ENCODE results near the gene BORA.
"Not testable (repeated sequence)": the region's sequence is repeated elsewhere in the genome, so short reads cannot be mapped to it uniquely, and the experiment has no call there.

Gene BORA

GRCh38 chr13:72727417-72728289, at the start of gene BORA, which contains the start of gene MZT1:
BORA (plus strand) TSS chr13:72727923; CDS start chr13:72728941, 1,018 bp downstream.
MZT1 (minus strand) TSS chr13:72727629; CDS start chr13:72727602, 27 bp downstream.
- DNase-seq = peak; percentile 91

DNA sequence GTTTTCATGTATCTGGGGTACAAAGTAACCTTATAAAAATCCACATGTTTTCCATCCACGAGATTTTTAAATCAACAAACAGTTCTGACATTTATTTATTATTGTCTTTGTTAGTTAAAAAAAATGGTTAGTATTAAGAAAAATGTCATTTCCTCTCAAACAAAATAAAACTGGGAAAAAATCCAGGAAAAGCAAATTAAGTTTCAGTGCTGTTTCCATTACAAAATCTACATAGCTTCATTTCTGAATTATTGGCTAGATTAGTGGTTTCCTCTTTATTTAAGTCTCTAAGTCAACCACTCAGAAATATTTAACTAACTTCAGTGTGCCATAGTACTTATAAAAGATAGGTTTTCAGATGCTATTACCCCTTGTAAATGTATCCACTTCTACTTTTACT, 49.4 kb upstream of the BORA start:
- DNase-seq = no peak

- no peak for DNase-seq
Observed at GRCh38 chr13:72680353-72680752, 47.4 kb upstream of the BORA start.

DNA sequence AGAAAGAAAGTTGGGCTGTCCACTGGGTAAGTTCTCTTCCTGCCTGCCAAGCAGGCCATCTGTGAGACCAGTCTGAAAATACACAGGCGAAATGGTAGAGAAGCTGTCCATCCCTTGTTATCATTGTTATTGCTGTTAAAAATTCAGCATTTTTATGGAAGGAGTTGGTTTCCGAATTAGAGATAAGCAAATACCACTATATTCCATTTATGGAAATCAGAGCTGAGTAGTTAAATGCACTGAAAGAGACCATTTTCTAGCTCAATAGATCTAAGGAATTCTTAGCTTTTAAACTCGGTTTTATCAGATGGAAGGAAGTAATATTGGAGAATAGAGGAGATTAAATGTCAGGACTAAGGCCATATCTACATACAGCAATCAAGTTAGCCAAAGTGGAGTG, 41.0 kb upstream of the BORA start:
- no peak for DNase-seq

DNA sequence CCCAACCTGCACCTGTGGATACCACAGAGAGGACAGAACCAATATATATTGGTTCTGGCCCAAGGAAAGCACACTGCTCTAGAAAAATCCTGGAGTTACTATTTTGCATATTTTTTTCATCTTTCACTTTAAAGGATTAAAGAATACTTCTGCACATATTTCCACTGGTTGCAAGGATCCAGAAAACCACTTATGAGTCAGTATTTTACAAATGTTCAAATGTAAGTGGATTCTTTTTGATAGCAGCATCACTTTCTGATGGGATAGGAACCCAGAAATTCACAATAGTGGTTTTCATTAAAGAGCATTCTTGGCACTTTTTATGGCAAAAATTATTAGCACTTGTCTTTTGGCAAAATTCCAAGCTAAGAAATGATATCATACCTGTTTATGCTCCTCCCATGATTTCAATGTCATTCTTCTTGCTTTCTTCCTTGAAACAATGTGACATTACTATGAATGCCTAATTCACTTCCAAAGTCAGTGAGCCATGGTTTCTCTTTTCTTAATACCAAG, 38.5 kb upstream of the BORA start:
- no peak for DNase-seq

GRCh38 chr13:72692884-72693514, 34.7 kb upstream of the BORA start:
- no peak for DNase-seq

GRCh38 chr13:72693832-72694231, 33.9 kb upstream of the BORA start:
- DNase-seq = no peak

- no peak for DNase-seq
Observed at GRCh38 chr13:72694314-72694713, 33.4 kb upstream of the BORA start.

GRCh38 chr13:72696579-72696978, 31.1 kb upstream of the BORA start:
- no peak for DNase-seq

DNA sequence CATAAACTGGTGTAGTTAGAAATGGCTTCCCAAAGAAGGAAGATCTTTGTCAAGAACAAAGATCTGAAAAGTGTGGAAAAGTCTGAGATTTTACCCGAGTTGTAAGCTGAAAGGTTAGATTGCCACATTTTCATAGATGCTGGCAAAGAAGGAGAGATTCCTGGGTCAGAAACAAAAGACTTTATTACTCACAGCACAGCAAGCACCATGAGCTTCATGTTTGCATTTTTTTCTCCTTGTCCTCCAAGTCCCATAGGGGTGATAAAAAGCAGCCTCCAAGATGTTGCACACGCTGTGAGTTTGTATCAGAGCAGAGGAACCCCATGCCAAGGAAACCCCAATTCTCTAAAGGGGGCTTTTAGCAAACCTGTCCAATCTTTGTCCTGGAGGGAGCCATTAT, 29.6 kb upstream of the BORA start:
- no peak for DNase-seq

- no peak for DNase-seq
Observed at GRCh38 chr13:72700509-72700908, 27.2 kb upstream of the BORA start.

- no peak for DNase-seq
Observed at GRCh38 chr13:72716776-72717175, 10.9 kb upstream of the BORA start.

DNA sequence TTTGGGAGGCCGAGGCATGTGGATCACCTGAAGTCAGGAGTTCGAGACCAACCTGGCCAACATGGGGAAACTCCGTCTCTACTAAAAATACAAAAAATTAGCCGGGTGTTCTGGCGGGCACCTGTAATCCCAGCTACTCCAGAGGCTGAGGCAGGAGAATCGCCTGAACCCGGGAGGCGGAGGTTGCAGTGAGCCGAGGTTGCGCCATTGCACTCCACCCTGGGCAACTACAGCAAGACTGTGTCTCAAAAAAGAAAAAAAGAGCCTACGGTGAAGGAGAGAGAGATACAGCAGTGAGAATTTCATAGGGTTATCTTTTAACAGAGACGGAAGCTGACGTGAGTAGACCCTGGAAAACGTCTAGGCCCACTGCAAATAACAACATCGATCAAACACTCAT, 1.5 kb upstream of the BORA start:
- DNase-seq = not testable (repeated sequence)

DNA sequence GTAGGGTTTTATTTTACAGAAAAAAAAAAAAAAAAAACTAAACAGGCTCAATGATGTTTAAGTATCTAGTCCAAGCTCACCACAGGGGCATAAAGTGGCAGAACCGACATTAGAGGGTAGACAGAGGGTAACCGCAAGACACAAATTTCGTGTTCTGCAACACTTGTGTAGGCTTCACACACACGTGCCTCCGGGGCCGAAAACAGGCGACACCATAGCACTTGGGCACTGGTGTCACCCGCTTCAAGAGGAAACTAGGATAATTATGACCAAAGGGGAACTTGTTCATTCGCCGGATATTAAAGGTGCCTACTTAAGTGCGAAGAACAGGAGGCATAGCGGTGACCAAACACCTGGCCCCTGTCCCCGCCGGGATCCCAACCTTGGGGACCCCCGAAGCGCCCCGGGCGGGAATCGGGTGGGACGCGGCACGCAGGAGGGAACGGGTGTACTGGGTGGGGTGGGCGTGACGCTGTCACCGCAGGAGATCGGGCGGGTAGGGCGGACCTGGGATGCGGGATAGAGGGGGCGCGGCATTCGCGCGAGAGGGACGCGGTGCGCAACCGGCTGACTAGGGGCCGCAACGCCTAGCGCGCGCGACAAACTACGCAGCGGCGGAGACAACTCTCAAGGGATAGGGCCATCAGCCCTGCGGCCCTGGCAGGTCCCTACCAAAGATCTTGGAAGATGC, 852 bp upstream of the BORA start:
- peak; percentile 27 for DNase-seq

DNA sequence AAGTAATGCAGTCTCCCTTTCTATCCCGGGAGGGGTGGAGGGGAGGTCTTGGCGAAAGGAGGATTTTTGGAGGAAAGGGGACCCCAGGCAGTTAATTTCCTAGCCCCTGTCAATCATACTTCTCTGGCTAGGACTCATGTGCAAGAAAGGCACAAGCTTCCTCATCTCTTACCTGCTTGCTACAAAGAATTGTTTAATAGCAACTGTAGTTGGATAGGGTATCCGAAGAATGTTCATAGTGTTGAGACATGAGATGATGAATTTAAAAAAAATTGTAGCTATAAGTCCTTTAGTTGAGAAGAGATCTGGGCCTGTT, 525 bp downstream of the BORA start:
- DNase-seq = no peak

DNA sequence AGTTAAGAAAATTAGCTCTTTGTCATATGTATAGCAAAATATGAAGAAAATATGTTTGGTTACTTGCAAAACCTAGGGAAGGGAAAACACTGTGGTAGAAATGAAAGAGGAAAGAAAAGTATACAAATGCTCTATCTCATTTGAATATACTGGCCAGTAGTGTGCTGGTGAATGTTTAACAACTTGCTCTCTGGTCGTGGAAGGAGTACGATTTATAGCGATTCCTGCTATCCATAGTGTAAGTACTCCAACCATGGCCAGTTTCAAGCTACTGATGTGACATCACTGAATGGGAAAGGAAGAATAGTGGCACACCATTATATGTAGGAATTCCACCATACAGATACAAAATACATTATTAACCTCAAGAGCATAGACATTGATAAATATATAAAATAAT, 9.3 kb downstream of the BORA start:
- no peak for DNase-seq

DNA sequence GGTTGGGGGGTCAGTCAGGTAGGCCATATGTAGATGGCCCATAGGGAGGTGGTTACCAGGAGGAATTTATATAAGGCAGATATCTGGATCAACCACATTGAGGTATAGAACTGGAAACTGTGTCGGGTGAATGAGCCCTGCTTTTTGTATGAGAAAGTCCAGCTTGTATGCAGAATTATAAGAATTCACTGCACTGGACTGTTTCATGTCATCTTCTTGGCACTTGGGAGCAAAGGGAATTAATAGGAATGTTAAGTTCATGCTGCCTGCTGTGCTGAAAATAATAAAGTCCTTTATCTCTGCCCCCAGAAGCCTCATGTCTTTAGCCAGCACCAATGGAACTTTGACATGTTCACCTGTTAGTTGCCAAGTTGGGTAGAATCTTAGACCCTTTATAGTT, 12.3 kb downstream of the BORA start:
- DNase-seq = no peak

DNA sequence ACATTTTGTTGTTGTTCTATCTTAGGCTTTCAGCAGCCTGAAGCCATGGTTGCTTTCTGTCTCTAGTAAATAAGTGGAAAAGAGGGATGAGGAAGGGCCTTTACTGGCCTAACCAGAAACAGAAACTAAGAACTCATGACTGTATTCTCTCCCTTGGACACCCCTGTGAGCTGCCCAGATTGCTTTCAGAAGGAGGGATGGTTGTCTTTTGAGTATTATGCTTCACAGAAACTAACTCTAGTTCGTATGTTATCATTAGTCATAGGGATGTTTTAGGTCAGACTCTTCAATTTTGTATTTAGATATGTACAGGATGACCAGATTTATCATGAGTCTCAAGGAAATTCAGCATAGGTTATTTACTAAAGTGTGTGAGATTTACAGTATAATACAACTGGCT, 17.5 kb downstream of the BORA start:
- no peak for DNase-seq

DNA sequence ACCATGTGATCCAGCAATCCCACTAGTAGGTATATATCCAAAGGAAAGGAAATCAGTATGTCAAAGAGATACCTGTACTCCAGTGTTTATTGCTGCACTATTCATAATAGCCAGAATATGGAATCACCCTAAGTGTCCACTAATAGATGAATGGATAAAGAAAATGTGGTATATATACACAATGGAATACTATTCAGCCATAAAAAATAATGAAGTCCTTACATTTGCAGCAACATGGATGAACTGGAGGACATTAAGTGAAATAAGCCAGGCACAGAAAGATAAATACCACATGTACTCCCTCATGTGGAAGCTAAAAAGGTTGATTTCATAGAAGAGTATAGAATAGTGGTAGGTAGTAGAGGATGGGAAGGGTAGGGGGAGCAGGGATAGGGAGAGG, 23.5 kb downstream of the BORA start:
- DNase-seq = no peak

- no peak for DNase-seq
Observed at GRCh38 chr13:72754111-72754510, 26.4 kb downstream of the BORA start.

DNA sequence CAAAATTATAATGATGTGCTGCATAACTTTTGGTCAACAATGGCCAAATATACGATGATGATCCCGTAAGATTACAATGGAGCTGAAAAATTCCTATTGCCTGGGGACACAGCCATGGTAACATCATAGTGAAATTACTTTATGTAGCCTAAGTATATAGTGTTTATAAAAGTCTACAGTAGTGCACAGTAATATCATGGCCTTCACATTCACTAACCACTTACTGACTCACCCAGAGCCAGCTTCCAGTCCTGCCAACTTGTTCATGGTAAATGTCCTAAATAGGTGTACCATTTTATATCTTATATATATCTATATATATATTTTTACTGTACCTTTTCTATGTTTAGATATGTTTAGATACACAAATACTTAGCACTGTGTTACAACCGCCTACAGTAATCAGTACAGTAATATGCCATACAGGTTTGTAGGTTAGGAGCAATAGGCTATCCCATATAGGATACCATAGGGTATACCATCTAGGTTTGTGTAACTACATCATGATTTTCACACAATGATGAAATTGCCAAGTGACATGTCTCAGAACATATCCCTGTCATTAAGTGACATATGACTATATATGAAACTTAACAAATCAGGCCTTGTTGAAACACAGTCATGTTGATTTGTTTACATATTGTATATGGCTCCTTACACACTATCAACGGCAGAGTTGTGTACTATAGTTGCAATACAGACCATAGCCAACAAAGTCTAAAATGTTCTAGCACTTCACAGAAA, 30.2 kb downstream of the BORA start:
- DNase-seq = no peak

GRCh38 chr13:72760189-72760588, 32.5 kb downstream of the BORA start:
- DNase-seq = no peak

DNA sequence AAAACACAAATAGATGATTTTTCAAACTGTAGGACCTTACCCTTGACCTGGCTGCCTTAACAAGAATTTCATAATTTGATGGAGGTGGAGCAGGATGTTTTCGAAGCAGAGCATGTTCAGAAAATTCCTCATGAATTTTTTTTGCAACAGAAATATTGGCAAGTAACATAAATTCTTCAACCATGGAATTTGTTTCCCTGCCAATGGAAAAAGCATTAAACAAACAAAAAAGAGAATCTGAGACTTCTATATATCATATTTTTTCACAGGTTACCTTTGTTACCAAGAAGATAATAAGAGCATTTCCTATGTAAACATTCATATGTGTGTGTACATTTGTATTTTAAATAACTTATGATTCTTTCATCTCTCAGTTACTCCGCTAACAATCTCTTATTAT, 35.7 kb downstream of the BORA start:
- DNase-seq = no peak

Data from stimulated activated CD4-positive, alpha-beta T cell treated with anti-CD3 and anti-CD28 coated beads, Interleukin-12 subunit alpha, Interleukin-12 subunit beta, amount 100 ng/mL, for 4 hours (primary cell).